K562 treated with DMSO at 1 percent for 4 hours (cell line): Measurements from ENCODE around the gene BCAP31. TPM values are rescaled to one million over a fixed set of nuclear protein-coding genes. Genes with fewer than 3 reads are reported as not detected.

ENCODE experiments used
- total RNA-seq: library from RNA; unstranded; fragments of 300-600 nt; gene quantifications from 2 replicates; pipeline ENCODE4 v1.2.3, GENCODE V29; 2022; ENCODE audit not compliant: insufficient read depth

The BCAP31 gene
- total RNA-seq, result 199 and 219 TPM in 2 replicates

DNA sequence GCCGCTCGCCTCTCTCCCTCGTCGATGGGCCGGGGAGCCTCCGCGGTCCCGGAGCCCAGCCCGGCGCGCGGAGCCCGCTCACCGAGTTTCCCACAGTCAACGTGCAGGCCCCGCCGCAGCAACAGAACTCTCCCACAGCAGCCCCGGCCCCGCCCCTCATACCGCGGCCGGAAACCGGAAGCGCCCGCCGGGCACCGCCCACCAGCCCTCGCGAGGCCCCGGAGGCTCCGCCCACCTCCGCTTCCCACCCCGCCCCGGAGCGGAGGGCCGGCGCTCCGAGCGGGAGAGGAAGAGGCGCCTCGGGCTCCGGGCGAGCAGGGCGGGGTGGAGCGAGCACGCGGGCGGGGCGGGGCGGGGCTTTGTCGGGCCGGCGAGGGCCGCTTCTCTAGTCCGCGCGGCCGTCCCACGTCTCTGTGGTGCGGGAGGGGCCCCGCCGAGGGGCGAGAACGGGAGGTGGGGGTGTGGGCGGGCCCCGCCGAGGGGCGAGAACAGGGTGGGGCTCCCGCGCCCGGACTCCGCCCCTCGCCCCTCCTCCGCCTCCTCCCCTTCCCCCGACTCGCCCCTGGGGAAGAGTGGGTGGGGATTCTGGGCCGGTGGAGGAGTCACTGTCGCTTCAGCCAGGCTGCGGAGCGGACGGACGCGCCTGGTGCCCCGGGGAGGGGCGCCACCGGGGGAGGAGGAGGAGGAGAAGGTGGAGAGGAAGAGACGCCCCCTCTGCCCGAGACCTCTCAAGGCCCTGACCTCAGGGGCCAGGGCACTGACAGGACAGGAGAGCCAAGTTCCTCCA, at the start of gene BCAP31, which contains the start of gene ABCD1:
TSS of gene BCAP31 (minus strand) at position 136 of the 787 bp plus-strand sequence. CDS start 1,143 bp downstream, outside the sequence.
TSS of gene ABCD1 (plus strand) at position 605 of the 787 bp plus-strand sequence. CDS start 411 bp downstream, outside the sequence.

DNA sequence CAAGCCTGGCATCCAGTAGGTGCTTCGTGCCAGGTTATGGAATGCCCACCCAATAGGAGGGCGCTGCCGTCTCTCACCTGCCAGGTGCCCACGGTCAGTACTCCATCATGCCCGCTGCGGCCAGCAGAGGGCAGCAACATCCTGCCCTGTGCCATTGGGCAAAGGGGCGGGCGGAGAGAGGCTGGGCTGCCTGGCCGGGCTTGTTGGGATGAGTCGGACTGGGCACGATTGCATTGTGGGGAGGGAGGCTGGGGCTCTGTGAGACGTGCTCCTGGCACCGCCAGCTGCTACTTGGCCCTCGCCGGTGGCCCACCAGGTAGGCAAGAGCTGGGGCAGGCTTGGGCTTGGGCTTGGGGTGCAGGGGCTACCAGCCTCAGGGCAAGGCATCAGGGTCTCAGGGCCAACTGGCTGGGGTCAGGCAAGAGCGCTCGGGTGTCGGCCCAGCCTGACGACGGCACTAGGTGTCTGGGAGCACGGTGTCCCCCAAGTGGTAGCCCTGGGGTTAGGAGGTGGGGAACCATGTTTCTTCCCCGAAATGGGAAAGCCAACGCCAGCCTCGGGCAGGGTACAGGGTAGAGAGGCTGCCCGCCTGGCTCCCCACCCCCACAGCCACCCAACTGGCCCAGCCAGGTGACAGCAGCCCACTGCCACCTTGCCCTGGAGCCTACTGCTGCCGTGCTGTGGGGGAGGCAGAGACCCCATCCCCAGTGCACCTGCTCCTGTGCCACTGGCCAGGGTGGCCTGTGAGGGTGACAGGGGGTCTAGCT, 40.0 kb upstream of the BCAP31 start, which contains the start of gene PLXNB3:
TSS of gene PLXNB3 (plus strand) at position 261 of the 767 bp plus-strand sequence. CDS start 1,287 bp downstream, outside the sequence.

GRCh38 chrX:153687121-153688039, 36.8 kb downstream of the BCAP31 start, which contains the start of gene SLC6A8:
Gene SLC6A8 (plus strand): TSS chrX:153687926. CDS start chrX:153688575, 649 bp downstream.

DNA sequence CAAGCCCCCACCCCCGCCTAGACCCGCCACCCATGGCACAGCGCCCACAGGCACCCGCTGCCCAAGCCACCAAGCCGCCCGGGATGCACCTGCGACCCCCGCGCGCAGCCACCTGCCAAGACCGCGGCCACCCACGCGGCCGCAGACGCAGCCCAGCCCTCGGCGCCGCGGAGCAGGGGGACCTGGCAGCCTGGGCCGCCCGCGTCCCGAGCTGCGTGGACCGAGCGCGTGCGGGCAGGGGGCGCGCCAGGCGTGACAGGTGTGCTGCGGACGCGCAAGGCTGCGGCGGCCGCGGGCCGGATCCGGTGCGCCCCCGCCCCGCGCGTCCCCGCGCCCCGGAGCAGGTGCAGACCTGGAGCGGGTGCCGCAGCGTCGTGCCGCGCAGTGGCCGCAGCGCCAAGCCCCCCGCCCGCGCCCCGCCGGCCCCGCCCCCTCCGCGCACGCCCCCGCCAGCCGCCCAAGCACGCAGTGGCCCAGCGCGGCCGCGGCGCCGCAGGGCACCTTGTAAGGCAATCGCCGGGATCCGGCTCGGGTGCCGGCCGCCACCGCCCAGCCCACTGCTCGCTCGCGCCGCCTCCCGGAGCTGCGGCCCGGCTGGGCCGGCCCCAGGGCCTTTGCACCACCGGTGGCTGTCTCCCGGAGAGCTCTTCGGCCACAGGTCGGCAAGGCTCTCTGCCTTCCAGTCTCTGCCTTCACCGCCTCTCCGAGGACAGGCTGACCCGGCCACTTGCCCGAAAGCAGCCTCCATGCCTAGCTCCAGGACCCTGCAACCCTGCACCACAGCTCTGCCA, 50.6 kb downstream of the BCAP31 start, which contains the start of gene PNCK:
TSS of gene PNCK (minus strand) at position 386 of the 791 bp plus-strand sequence. CDS start 737 bp downstream, outside the sequence.

Other genes starting within 250 kb of the BCAP31 start
- gene BGN, start 229.4 kb downstream of the BCAP31 start, total RNA-seq, result not detected in 2 replicates
- not detected in 2 replicates for gene ATP2B3, start 206.7 kb downstream of the BCAP31 start, total RNA-seq
- 38.9 and 42.8 TPM in 2 replicates for gene CCNQ, start 125.2 kb downstream of the BCAP31 start, total RNA-seq
- gene DUSP9, start 77.2 kb downstream of the BCAP31 start, total RNA-seq, result 2.4 and 4.0 TPM in 2 replicates
- 1.6 and 2.5 TPM in 2 replicates for gene PNCK, start 50.6 kb downstream of the BCAP31 start, total RNA-seq
- 27.8 and 36.7 TPM in 2 replicates for gene SLC6A8, start 36.5 kb downstream of the BCAP31 start, total RNA-seq
- gene ABCD1, start 469 bp upstream of the BCAP31 start, total RNA-seq, result 21.7 and 26.7 TPM in 2 replicates
- gene PLXNB3, start 39.9 kb upstream of the BCAP31 start, total RNA-seq, result 0.46 and 1.1 TPM in 2 replicates
- gene SRPK3, start 56.7 kb upstream of the BCAP31 start, total RNA-seq, result not detected in 2 replicates
- 78.4 and 81.7 TPM in 2 replicates for gene IDH3G, start 70.0 kb upstream of the BCAP31 start, total RNA-seq
- 768 and 792 TPM in 2 replicates for gene SSR4, start 70.3 kb upstream of the BCAP31 start, total RNA-seq
- not detected in 2 replicates for gene PDZD4, start 106.2 kb upstream of the BCAP31 start, total RNA-seq
- 1.4 TPM in 1 of 2 replicates, not detected in the other for gene L1CAM, start 161.8 kb upstream of the BCAP31 start, total RNA-seq
- gene AVPR2, start 180.3 kb upstream of the BCAP31 start, total RNA-seq, result 1.2 TPM in 1 of 2 replicates, not detected in the other
- gene ARHGAP4, start 201.9 kb upstream of the BCAP31 start, total RNA-seq, result 149 and 176 TPM in 2 replicates
- gene NAA10, start 210.7 kb upstream of the BCAP31 start, total RNA-seq, result 124 and 134 TPM in 2 replicates
- 46.8 and 64.1 TPM in 2 replicates for gene RENBP, start 220.3 kb upstream of the BCAP31 start, total RNA-seq
- 42.3 and 61.1 TPM in 2 replicates for gene HCFC1, start 247.4 kb upstream of the BCAP31 start, total RNA-seq
- gene TMEM187, start 248.4 kb upstream of the BCAP31 start, total RNA-seq, result 9.9 and 12.7 TPM in 2 replicates